Breast epithelium (tissue), 4 donors: ENCODE measurements around the gene ETDB. TPM values are rescaled to one million over a fixed set of nuclear protein-coding genes. Genes with fewer than 3 reads are reported as not detected.
"Not testable (repeated sequence)": the region's sequence is repeated elsewhere in the genome, so short reads cannot be mapped to it uniquely, and the experiment has no call there.

Source experiments
- DNase-seq, 2 donors: peaks; one replicate each; pipeline ENCODE4 v3.0.0-alpha.2; 2019; ENCODE audit warnings: low spot score in 2 of 2
- H3K27ac ChIP-seq, 2 donors: fragments of 200-600 bp; sonication (generic) in 1 of 2; one replicate each; pipeline ENCODE4 v1.5.1; 2016 to 2019; ENCODE audit warnings: mild to moderate bottlenecking in 1 of 2
- H3K27me3 ChIP-seq, 2 donors: fragments of 200-600 bp; sonication (generic) in 1 of 2; one replicate each; pipeline versions ENCODE4 v1.5.1 to v1.6.0; 2017 to 2019; ENCODE audit warnings: control low read depth in 1 of 2, mild to moderate bottlenecking in 1 of 2
- H3K36me3 ChIP-seq: fragments of 200-600 bp; one replicate; pipeline ENCODE4 v1.5.1; 2019
- H3K4me1 ChIP-seq, 2 donors: fragments of 200-600 bp; sonication (generic); one replicate each; pipeline ENCODE4 v1.5.1; 2016 to 2019; ENCODE audit warnings: control low read depth in 1 of 2
- H3K4me3 ChIP-seq, 3 donors: fragments of 200-600 bp; sonication (generic); 1 replicate in 2 of 3; 2 replicates in 1 of 3; pipeline ENCODE4 v1.5.1; 2016 to 2019; ENCODE audit warnings: mild to moderate bottlenecking in 3 of 3, moderate library complexity in 2 of 3
- H3K9me3 ChIP-seq, 2 donors: fragments of 200-600 bp; sonication (generic) in 1 of 2; one replicate each; pipeline ENCODE4 v1.5.1; 2016 to 2019; ENCODE audit warnings: control low read depth in 1 of 2
- CTCF ChIP-seq, 3 donors: fragments of 450-650 bp; IDR thresholded peaks; one replicate each; pipeline ENCODE4 v1.5.1; 2016 to 2017; ENCODE audit warnings: antibody characterized with exemption in 3 of 3, mild to moderate bottlenecking in 3 of 3, moderate library complexity in 3 of 3
- POLR2A ChIP-seq: fragments of 450-650 bp; IDR thresholded peaks from one replicate; pipeline ENCODE4 v1.6.1; 2016; ENCODE audit warnings: antibody characterized with exemption, mild to moderate bottlenecking, moderate library complexity
- POLR2AphosphoS5 ChIP-seq, 3 donors: sonication (generic); formaldehyde crosslinking; IDR thresholded peaks; one replicate each; pipeline ENCODE4 v1.6.1; 2017; ENCODE audit warnings: antibody characterized with exemption in 3 of 3
- intact Hi-C: fragments of 100-400 bp; cut with DNase I; formaldehyde crosslinking; loops from one replicate; pipeline ENCODE4 v1.15.1; 2023; ENCODE audit warnings: low total_unique reads
- total RNA-seq, 3 donors: library from RNA; depleted of rRNA; stranded (reverse); fragments of >200 nt; gene quantifications; one replicate each; pipeline ENCODE4 v1.1.0, GENCODE V29; 2016

The ETDB gene
- total RNA-seq: not detected

GRCh38 chrX:135120056-135120576 lies at the start of gene ETDB:
Gene ETDB, minus strand, starts transcription at chrX:135120526. Its CDS starts 1,265 bp downstream, at chrX:135119261.
- H3K4me3 ChIP-seq, H3K4me1 ChIP-seq, H3K27ac ChIP-seq, intact Hi-C loops, H3K27me3 ChIP-seq, H3K36me3 ChIP-seq, DNase-seq, H3K9me3 ChIP-seq: not testable (repeated sequence)

- H3K4me1 ChIP-seq, H3K4me3 ChIP-seq, H3K9me3 ChIP-seq, intact Hi-C loops, DNase-seq, H3K36me3 ChIP-seq, H3K27ac ChIP-seq: not testable (repeated sequence)
- H3K27me3 ChIP-seq: peaks cover 0 to 19% of the 10 kb centered on the region in 2 donors
Observed at GRCh38 chrX:135169534-135169933, 49.2 kb upstream of the ETDB start.

- no peaks in the 10 kb centered on the region for H3K36me3 ChIP-seq
- H3K4me1 ChIP-seq: no peaks in the 10 kb centered on the region
- no peak overlapping the region for H3K4me3 ChIP-seq
- no peaks in the 10 kb centered on the region for H3K9me3 ChIP-seq
- TF ChIP-seq POLR2A (no peak), POLR2AphosphoS5 (IDR thresholded peaks at IDR 0.05) (no peak), CTCF (IDR thresholded peaks at IDR 0.05) (no peak)
- DNase-seq: no peak
- no peak overlapping the region for H3K27ac ChIP-seq
- H3K27me3 ChIP-seq: peaks cover 0 to 19% of the 10 kb centered on the region in 2 donors
- intact Hi-C loops: no loop called here
Observed at GRCh38 chrX:135168486-135168885, 48.2 kb upstream of the ETDB start.

- H3K27ac ChIP-seq, H3K4me3 ChIP-seq, H3K9me3 ChIP-seq, H3K4me1 ChIP-seq, H3K27me3 ChIP-seq, intact Hi-C loops, H3K36me3 ChIP-seq, DNase-seq: not testable (repeated sequence)
Observed at GRCh38 chrX:135154688-135155087, 34.4 kb upstream of the ETDB start.

GRCh38 chrX:135126145-135126544 lies 5.8 kb upstream of the ETDB start:
- H3K9me3 ChIP-seq, H3K27ac ChIP-seq, H3K4me1 ChIP-seq, intact Hi-C loops, H3K4me3 ChIP-seq, DNase-seq, H3K27me3 ChIP-seq, H3K36me3 ChIP-seq: not testable (repeated sequence)

GRCh38 chrX:135116064-135116463 lies 4.3 kb downstream of the ETDB start:
- H3K27ac ChIP-seq, H3K9me3 ChIP-seq, intact Hi-C loops, H3K4me1 ChIP-seq, H3K36me3 ChIP-seq, DNase-seq, H3K4me3 ChIP-seq: not testable (repeated sequence)
- H3K27me3 ChIP-seq: peaks cover 0 to 23% of the 10 kb centered on the region in 2 donors

GRCh38 chrX:135114392-135114791 lies 5.9 kb downstream of the ETDB start:
- TF ChIP-seq POLR2A: no peak
- TF ChIP-seq POLR2AphosphoS5 (IDR thresholded peaks at IDR 0.05): no peak
- no peak for TF ChIP-seq CTCF (IDR thresholded peaks at IDR 0.05)
- no peak overlapping the region for H3K4me3 ChIP-seq

GRCh38 chrX:135112743-135113142 lies 7.6 kb downstream of the ETDB start:
- Histone ChIP-seq H3K27ac (no peak overlapping the region), H3K27me3 (peaks cover 0 to 37% of the 10 kb centered on the region in 2 donors), H3K4me3 (no peak overlapping the region), H3K4me1 (no peaks in the 10 kb centered on the region), H3K36me3 (no peaks in the 10 kb centered on the region), H3K9me3 (no peaks in the 10 kb centered on the region)
- no peak for TF ChIP-seq CTCF (IDR thresholded peaks at IDR 0.05)
- no peak for TF ChIP-seq POLR2AphosphoS5 (IDR thresholded peaks at IDR 0.05)
- no peak for TF ChIP-seq POLR2A
- intact Hi-C loops: no loop called here
- DNase-seq: no peak

More at GRCh38 chrX:135114392-135114791, 5.9 kb downstream of the ETDB start:
- no peaks in the 10 kb centered on the region for H3K9me3 ChIP-seq
- peaks cover 0 to 27% of the 10 kb centered on the region in 2 donors for H3K27me3 ChIP-seq
- no peaks in the 10 kb centered on the region for H3K36me3 ChIP-seq
- no peaks in the 10 kb centered on the region for H3K4me1 ChIP-seq
- H3K27ac ChIP-seq: no peak overlapping the region
- DNase-seq: no peak
- intact Hi-C loops: no loop called here
